ENCODE measurements around the gene RESF1. TPM values are rescaled to one million over a fixed set of nuclear protein-coding genes. Genes with fewer than 3 reads are reported as not detected.

RESF1 gene
- total and polyA plus RNA-seq, 2 experiments from 2014 or later = 134 to 313 TPM

GRCh38 chr12:31959701-31960391 lies 631 bp downstream of the RESF1 start (continued):
- TF ChIP-seq ZNF462 (CRISPR knock-in tag; IDR thresholded peaks at IDR 0.05) = no peak

- peaks cover 66% of the 10 kb centered on the region for H3K79me2 ChIP-seq (replicated peaks; ENCODE audit: insufficient read depth)
- no peaks in the 10 kb centered on the region for H3K27me3 ChIP-seq (ENCODE audit: insufficient read depth)
- peaks cover 29% of the 10 kb centered on the region for H4K20me1 ChIP-seq (replicated peaks; ENCODE audit: insufficient read depth)
- DNase-seq (ENCODE audit: low spot score) (no peak), ATAC-seq (no peak)
- H3K4me3 Mint-ChIP-seq = peak overlapping the region; percentile 86
- H3K27ac Mint-ChIP-seq = no peak overlapping the region
- peaks cover 47% of the 10 kb centered on the region for H3K4me1 Mint-ChIP-seq
- peaks cover 44% of the 10 kb centered on the region for H3K4me1 ChIP-seq (ENCODE audit: insufficient read depth)
- peaks cover 18% of the 10 kb centered on the region for H3K9me3 Mint-ChIP-seq
- peaks cover 19% of the 10 kb centered on the region for H3F3A ChIP-seq (replicated peaks; ENCODE audit: low read depth)
- no peak overlapping the region for H2AFZ ChIP-seq
- peak overlapping the region; percentile 71; the same call in 1 of the 2 replicates for H3K27ac ChIP-seq (ENCODE audit: low read depth)
- peak overlapping the region; percentile 90 for H3K4me2 ChIP-seq
- peaks cover 64% of the 10 kb centered on the region for H3K36me3 Mint-ChIP-seq (ENCODE audit: low read depth)
- peak overlapping the region; percentile 92 for H3K4me3 ChIP-seq
- peaks cover 5% of the 10 kb centered on the region for H3K27me3 Mint-ChIP-seq (ENCODE audit: insufficient read depth, low read depth, poor library complexity)
- peaks cover 26% of the 10 kb centered on the region for H3K36me3 ChIP-seq (ENCODE audit: insufficient read depth)
- H3K9me2 ChIP-seq (ENCODE audit: insufficient read depth) = no peaks in the 10 kb centered on the region
- no peak for TF ChIP-seq JUNB (IDR thresholded peaks at IDR 0.05; ENCODE audit: unreplicated experiment)
- no peak for TF ChIP-seq EZH2phosphoT487 (IDR thresholded peaks at IDR 0.05; ENCODE audit: unreplicated experiment)
- TF ChIP-seq REST (IDR thresholded peaks at IDR 0.05; ENCODE audit: unreplicated experiment) = no peak
- no peak for TF ChIP-seq ZNF331 (CRISPR knock-in tag; IDR thresholded peaks at IDR 0.05; ENCODE audit: low read depth)
- TF ChIP-seq NANOG (IDR thresholded peaks at IDR 0.05; ENCODE audit: borderline replicate concordance) = no peak
These were observed 1.9 kb downstream of the RESF1 start for GRCh38 chr12:31961137-31961536.

Data from GM23338 (cell line).